Measurements from ENCODE around the gene STK32B.

- TF ChIP-seq POLR2A (IDR thresholded peaks at IDR 0.05) (no peak), CTCF (IDR thresholded peaks at IDR 0.05) (no peak)
These were observed 21.8 kb upstream of the STK32B start for GRCh38 chr4:5029447-5029846.
